ENCODE results near the gene TTLL11. TPM values are rescaled to one million over a fixed set of nuclear protein-coding genes. Genes with fewer than 3 reads are reported as not detected.

Gene TTLL11
- total RNA-seq, 4 donors from 2014 or later, result 20.5 to 41.3 (median 27.6) TPM

- H3K27me3 ChIP-seq, result no peaks in the 10 kb centered on the region
- DNase-seq (ENCODE audit: extremely low spot score), result no peak
- peaks cover 0 to 3% (median 0%) of the 10 kb centered on the region in 4 donors for H3K36me3 ChIP-seq
- no peak overlapping the region for H3K27ac ChIP-seq (replicated peaks in 1 of 4)
- TF ChIP-seq EP300 (IDR thresholded peaks at IDR 0.05) (no peak), POLR2AphosphoS5 (IDR thresholded peaks at IDR 0.05) (no peak), POLR2A (IDR thresholded peaks at IDR 0.05; ENCODE audit: low read depth) (no peak), CTCF (IDR thresholded peaks at IDR 0.05) (no peak)
- H3K9me3 ChIP-seq, result no peaks in the 10 kb centered on the region
- 100% methylated on average over 6 of the region's 6 CpGs for WGBS
- intact Hi-C loops (cut with DNase I), result no loop called here
- no peak overlapping the region for H3K4me3 ChIP-seq
- H3K4me1 ChIP-seq, result no peaks in the 10 kb centered on the region
Measured at GRCh38 chr9:121914017-121914595, 179.0 kb downstream of the TTLL11 start.

GRCh38 chr9:121912812-121913627, 180.1 kb downstream of the TTLL11 start:
- TF ChIP-seq POLR2A (IDR thresholded peaks at IDR 0.05; ENCODE audit: low read depth) (no peak), CTCF (IDR thresholded peaks at IDR 0.05) (no peak), EP300 (IDR thresholded peaks at IDR 0.05) (no peak), POLR2AphosphoS5 (IDR thresholded peaks at IDR 0.05) (no peak)
- Histone ChIP-seq H3K4me3 (no peak overlapping the region), H3K9me3 (no peaks in the 10 kb centered on the region), H3K27me3 (no peaks in the 10 kb centered on the region), H3K4me1 (no peaks in the 10 kb centered on the region), H3K27ac (replicated peaks in 1 of 4) (no peak overlapping the region), H3K36me3 (peaks cover 0 to 3% (median 0%) of the 10 kb centered on the region in 4 donors)
- intact Hi-C loops (cut with DNase I), result no loop called here
- no peak for DNase-seq (ENCODE audit: extremely low spot score)
- 73% methylated on average over 4 of the region's 4 CpGs for WGBS

- Histone ChIP-seq H3K36me3 (peaks cover 0 to 3% (median 0%) of the 10 kb centered on the region in 4 donors), H3K27ac (replicated peaks in 1 of 4) (no peak overlapping the region), H3K27me3 (no peaks in the 10 kb centered on the region), H3K4me1 (no peaks in the 10 kb centered on the region), H3K4me3 (no peak overlapping the region), H3K9me3 (no peaks in the 10 kb centered on the region)
- intact Hi-C loops (cut with DNase I), result no loop called here
- 60% methylated on average over 4 of the region's 4 CpGs for WGBS
- no peak for TF ChIP-seq POLR2AphosphoS5 (IDR thresholded peaks at IDR 0.05)
- TF ChIP-seq CTCF (IDR thresholded peaks at IDR 0.05), result no peak
- TF ChIP-seq EP300 (IDR thresholded peaks at IDR 0.05), result no peak
- no peak for TF ChIP-seq POLR2A (IDR thresholded peaks at IDR 0.05; ENCODE audit: low read depth)
- no peak for DNase-seq (ENCODE audit: extremely low spot score)
Measured at GRCh38 chr9:121910491-121911040, 182.5 kb downstream of the TTLL11 start.

- Histone ChIP-seq H3K9me3 (no peaks in the 10 kb centered on the region), H3K36me3 (peaks cover 0 to 3% (median 0%) of the 10 kb centered on the region in 4 donors), H3K27ac (replicated peaks in 1 of 4) (no peak overlapping the region), H3K4me3 (no peak overlapping the region), H3K27me3 (no peaks in the 10 kb centered on the region), H3K4me1 (no peaks in the 10 kb centered on the region)
- no peak for TF ChIP-seq CTCF (IDR thresholded peaks at IDR 0.05)
- TF ChIP-seq POLR2AphosphoS5 (IDR thresholded peaks at IDR 0.05), result no peak
- no peak for TF ChIP-seq POLR2A (IDR thresholded peaks at IDR 0.05; ENCODE audit: low read depth)
- no peak for TF ChIP-seq EP300 (IDR thresholded peaks at IDR 0.05)
- WGBS, result 50% methylated on average over 2 of the region's 5 CpGs
- no peak for DNase-seq (ENCODE audit: extremely low spot score)
- intact Hi-C loops (cut with DNase I), result loop anchor here (10.0 kb wide), 2 partner anchors 64 to 134 kb away; no protein-coding TSS in a partner anchor
Measured at GRCh38 chr9:121909111-121909510, 184.0 kb downstream of the TTLL11 start.

Measured in esophagus muscularis mucosa (tissue), 4 donors.